GM12878 (cell line): ENCODE data around the gene TNIP1. TPM values are rescaled to one million over a fixed set of nuclear protein-coding genes. Genes with fewer than 3 reads are reported as not detected.

Experiments used
- ATAC-seq: fragments of 200-7000 bp; cut with Tn5 transposase; 3 replicates; pipeline ENCODE4 v1.9.1; 2020; ENCODE audit warnings: mild to moderate bottlenecking, moderate library complexity
- BruUV-seq: library from RNA; stranded (reverse); fragments of 400-500 nt; replicated peaks from 2 replicates; lab custom pipeline; 2021; lab: Mats Ljungman, UMichigan
- CTCF ChIA-PET: fragments of 300-600 bp; sonication (Branson Sonifier 250); formaldehyde crosslinking; extraction: SDS; loops from one replicate; lab custom pipeline; 2021; ENCODE audit warnings: inconsistent platforms; lab: Yijun Ruan, JAX
- POLR2A ChIA-PET: fragments of 350-600 bp; formaldehyde crosslinking; extraction: SDS; loops from one replicate; lab custom pipeline; 2021; ENCODE audit warnings: inconsistent platforms; lab: Charles Lee
- RAD21 ChIA-PET: fragments of 300-600 bp; sonication (Branson Sonifier 250); formaldehyde crosslinking; loops from one replicate; lab custom pipeline; 2023; ENCODE audit warnings: antibody characterized with exemption; ENCODE audit not compliant: unreplicated experiment; lab: Charles Lee
- SMC1A ChIA-PET: fragments of 300-600 bp; sonication (Branson Sonifier 250); formaldehyde crosslinking; loops from one replicate; lab custom pipeline; 2023; ENCODE audit not compliant: unreplicated experiment, uncharacterized antibody; lab: Charles Lee
- DNase-seq: peaks from one replicate; pipeline ENCODE4 v3.0.0-alpha.2; 2011; ENCODE audit warnings: low read depth, low spot score
- FAIRE-seq: peaks from 3 replicates; lab custom pipeline; 2011; peaks lifted over from hg19 to GRCh38; lab: Jason Lieb, UNC
- H2AFZ ChIP-seq: 2 replicates; pipeline ENCODE4 v1.6.0; 2011; ENCODE audit warnings: low read depth, low read length, control low read depth; ENCODE audit not compliant: control insufficient read depth
- H3K27ac ChIP-seq: 2 replicates; pipeline ENCODE4 v1.5.1; 2011; ENCODE audit warnings: control low read depth; ENCODE audit not compliant: control insufficient read depth, insufficient read depth
- H3K27me3 ChIP-seq, 2 experiments: replicated peaks in 1 of 2; 2 replicates each; pipeline versions ENCODE4 v1.6.0 to v1.6.1; 2011; ENCODE audit warnings: low read length in 1 of 2; ENCODE audit not compliant: control insufficient read depth in 2 of 2, insufficient read depth in 2 of 2
- H3K36me3 ChIP-seq, 2 experiments: 2 replicates each; pipeline ENCODE4 v1.5.1; 2011; ENCODE audit warnings: low read length in 1 of 2; ENCODE audit not compliant: control insufficient read depth in 2 of 2, insufficient read depth in 2 of 2
- H3K4me1 ChIP-seq: 2 replicates; pipeline ENCODE4 v1.6.1; 2011; ENCODE audit warnings: mild to moderate bottlenecking, low read length, moderate library complexity, mixed read lengths; ENCODE audit not compliant: control insufficient read depth, insufficient read depth
- H3K4me2 ChIP-seq: 2 replicates; pipeline ENCODE4 v1.6.0; 2011; ENCODE audit warnings: control low read depth; ENCODE audit not compliant: control insufficient read depth, insufficient read depth
- H3K4me3 ChIP-seq: fragments of 200-600 bp; sonication (generic); 2 replicates; pipeline ENCODE4 v1.5.1; 2016
- H3K79me2 ChIP-seq: 2 replicates; pipeline ENCODE4 v1.6.0; 2011; ENCODE audit warnings: low read length; ENCODE audit not compliant: control insufficient read depth, insufficient read depth
- H3K9ac ChIP-seq: 2 replicates; pipeline ENCODE4 v1.8.0; 2011; ENCODE audit warnings: low read length, control low read depth, mixed read lengths; ENCODE audit not compliant: control insufficient read depth, insufficient read depth
- H3K9me3 ChIP-seq: replicated peaks from 3 replicates; pipeline ENCODE4 v1.5.1; 2011; ENCODE audit warnings: mild to moderate bottlenecking, low read length; ENCODE audit not compliant: control insufficient read depth, insufficient read depth
- H4K20me1 ChIP-seq: 2 replicates; pipeline ENCODE4 v1.6.0; 2011; ENCODE audit not compliant: control insufficient read depth, insufficient read depth
- CHD1 ChIP-seq: IDR thresholded peaks from 2 replicates; pipeline ENCODE4 v1.6.1; 2012; ENCODE audit warnings: low read depth, low read length, improper control_type of control experiment
- CHD4 ChIP-seq: fragments of 200-600 bp; sonication (generic); IDR thresholded peaks from 2 replicates; pipeline ENCODE4 v1.6.1; 2016; ENCODE audit warnings: mild to moderate bottlenecking
- POLR2AphosphoS5 ChIP-seq: IDR thresholded peaks from 2 replicates; pipeline ENCODE4 v1.6.1; 2011; ENCODE audit warnings: mild to moderate bottlenecking, low read length, inconsistent platforms
- POU2F2 ChIP-seq: IDR thresholded peaks from 3 replicates; pipeline ENCODE4 v1.6.1; 2011; ENCODE audit warnings: low read depth, mild to moderate bottlenecking, low read length, borderline replicate concordance
- RAD51 ChIP-seq: fragments of 450-650 bp; IDR thresholded peaks from 2 replicates; pipeline ENCODE4 v1.6.1; 2016; ENCODE audit warnings: moderate library complexity, mild to moderate bottlenecking, inconsistent platforms
- ZBTB40 ChIP-seq: fragments of 450-650 bp; IDR thresholded peaks from 2 replicates; pipeline ENCODE4 v1.6.1; 2016; ENCODE audit warnings: mild to moderate bottlenecking, moderate library complexity, borderline replicate concordance
- WGBS: methylation state at CpG from one replicate; pipeline ENCODE4 v1.1.6; 2016; ENCODE audit warnings: low lambda C conversion rate; ENCODE audit not compliant: insufficient replicate concordance, insufficient coverage; ENCODE audit errors: missing lambda C conversion rate; 5-methylcytosine and 5-hydroxymethylcytosine counted together
- in situ Hi-C: fragments of 300-500 bp; cut with MboI; formaldehyde crosslinking; loops from 9 replicates; pipeline ENCODE4 v1.14.3; 2018; ENCODE audit warnings: mixed read lengths
- intact Hi-C: fragments of 100-400 bp; cut with micrococcal nuclease; formaldehyde crosslinking; loops from one replicate; pipeline ENCODE4 v1.14.2; 2022; ENCODE audit not compliant: unreplicated experiment
- polyA plus RNA-seq, 11 experiments: library from polyadenylated mRNA; depleted of rRNA in 4 of 11; unstranded in 6 of 11; stranded (reverse) in 5 of 11; fragments of >200 nt; fragmentation: Nextera tagmentation in 4 of 11; fragmentation: Illumina TruSeq in 1 of 11; extraction: Ambion mirVana in 4 of 11; extraction: Trizol in 1 of 11; gene quantifications; 1 replicate in 1 of 11; 2 replicates in 10 of 11; pipeline versions ENCODE4 v1.2.1 to v1.2.3, GENCODE V29; 2011 to 2016; ENCODE audit warnings: inconsistent platforms in 2 of 11, missing spikeins in 2 of 11, low read depth in 1 of 11
- total RNA-seq, 4 experiments: library from RNA; depleted of rRNA in 3 of 4; stranded (reverse); fragments of >200 nt in 3 of 4; fragmentation: Illumina TruSeq in 1 of 4; extraction: Trizol in 1 of 4; gene quantifications; 2 replicates each; pipeline versions ENCODE4 v1.2.1 to v1.2.3, GENCODE V29; 2013 to 2021

The TNIP1 gene
- total and polyA plus RNA-seq, 10 of the 15 experiments (the other 5 are each of a cell fraction or from before 2014, with no cell fraction given): 4.4 to 279 (median 150) TPM

- RAD21 ChIA-PET: no interaction called here
- Histone ChIP-seq H3K4me1 (no peaks in the 10 kb centered on the region), H3K4me2 (no peak overlapping the region), H3K9ac (no peak overlapping the region), H3K36me3 (peaks cover 53 to 69% of the 10 kb centered on the region in 2 experiments), H3K27me3 (no peaks in the 10 kb centered on the region), H4K20me1 (no peaks in the 10 kb centered on the region), H3K9me3 (no peaks in the 10 kb centered on the region)
- ATAC-seq: no peak
- WGBS: 97% methylated on average over 9 of the region's 9 CpGs
- no TSS peak for BruUV-seq
- intact Hi-C loops: no loop called here
- no peak for TF ChIP-seq CHD4
- TF ChIP-seq, all 136 proteins: peak for 0
- Histone ChIP-seq H3K79me2 (no peaks in the 10 kb centered on the region), H3K4me3 (no peak overlapping the region), H2AFZ (no peak overlapping the region), H3K27ac (no peak overlapping the region)
- FAIRE-seq (no peak), DNase-seq (no peak)
- SMC1A ChIA-PET: interaction anchor here (1.1 to 5.2 kb wide), 3 partner anchors 12 to 76 kb away, joined by 4 to 22 read pairs (median 9); no protein-coding TSS in a partner anchor
- in situ Hi-C loops: no loop called here
- POLR2A ChIA-PET: interaction anchor here (2.3 kb wide), 1 partner anchor 77 kb away, joined by 4 read pairs; no protein-coding TSS in a partner anchor
- CTCF ChIA-PET: interaction anchor here (2.3 to 4.0 kb wide), 2 partner anchors 11 to 76 kb away, joined by 8 to 19 read pairs; no protein-coding TSS in a partner anchor
Observed at GRCh38 chr5:151039665-151040064, 41.2 kb downstream of the TNIP1 start.

- ChIA-PET CTCF (interaction anchor here (1.3 to 4.0 kb wide), 3 partner anchors 9 to 77 kb away, joined by 3 to 19 read pairs (median 8); no protein-coding TSS in a partner anchor), RAD21 (interaction anchor here (1.0 kb wide), 1 partner anchor 77 kb away, joined by 3 read pairs; no protein-coding TSS in a partner anchor), POLR2A (no interaction called here), SMC1A (interaction anchor here (0.8 to 5.2 kb wide), 4 partner anchors 13 to 77 kb away, joined by 3 to 22 read pairs (median 6); no protein-coding TSS in a partner anchor)
- ATAC-seq (no peak), FAIRE-seq (no peak), DNase-seq (no peak)
- H3K27me3 ChIP-seq: no peaks in the 10 kb centered on the region
- no peak overlapping the region for H3K9ac ChIP-seq
- no TSS peak for BruUV-seq
- H3K4me2 ChIP-seq: no peak overlapping the region
- H3K27ac ChIP-seq: no peak overlapping the region
- no peak overlapping the region for H2AFZ ChIP-seq
- H3K36me3 ChIP-seq: peaks cover 60 to 72% of the 10 kb centered on the region in 2 experiments
- no peaks in the 10 kb centered on the region for H3K4me1 ChIP-seq
- in situ Hi-C loops: no loop called here
- no peaks in the 10 kb centered on the region for H3K9me3 ChIP-seq
- no peak overlapping the region for H3K4me3 ChIP-seq
- H3K79me2 ChIP-seq: no peaks in the 10 kb centered on the region
- no peak for TF ChIP-seq CHD1
- TF ChIP-seq ZBTB40: no peak
- TF ChIP-seq POU2F2: no peak
- no peak for TF ChIP-seq RAD51
- TF ChIP-seq POLR2AphosphoS5: peak; percentile 27; the same call in 1 of the 2 replicates
- 92% methylated on average over 7 of the region's 7 CpGs for WGBS
- H4K20me1 ChIP-seq: no peaks in the 10 kb centered on the region; the same call in 1 of the 2 replicates
- intact Hi-C loops: no loop called here
Observed at GRCh38 chr5:151038801-151039238, 42.0 kb downstream of the TNIP1 start.
